Measurements from ENCODE around the gene OR8J1. TPM values are rescaled to one million over a fixed set of nuclear protein-coding genes. Genes with fewer than 3 reads are reported as not detected.
"Not testable (repeated sequence)": the region's sequence is repeated elsewhere in the genome, so short reads cannot be mapped to it uniquely, and the experiment has no call there.

Gene OR8J1, protein sequence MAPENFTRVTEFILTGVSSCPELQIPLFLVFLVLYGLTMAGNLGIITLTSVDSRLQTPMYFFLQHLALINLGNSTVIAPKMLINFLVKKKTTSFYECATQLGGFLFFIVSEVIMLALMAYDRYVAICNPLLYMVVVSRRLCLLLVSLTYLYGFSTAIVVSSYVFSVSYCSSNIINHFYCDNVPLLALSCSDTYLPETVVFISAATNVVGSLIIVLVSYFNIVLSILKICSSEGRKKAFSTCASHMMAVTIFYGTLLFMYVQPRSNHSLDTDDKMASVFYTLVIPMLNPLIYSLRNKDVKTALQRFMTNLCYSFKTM
- not detected in 2 replicates for total RNA-seq (2014; rRNA removed)
- not detected for polyA plus RNA-seq (2012)

DNA sequence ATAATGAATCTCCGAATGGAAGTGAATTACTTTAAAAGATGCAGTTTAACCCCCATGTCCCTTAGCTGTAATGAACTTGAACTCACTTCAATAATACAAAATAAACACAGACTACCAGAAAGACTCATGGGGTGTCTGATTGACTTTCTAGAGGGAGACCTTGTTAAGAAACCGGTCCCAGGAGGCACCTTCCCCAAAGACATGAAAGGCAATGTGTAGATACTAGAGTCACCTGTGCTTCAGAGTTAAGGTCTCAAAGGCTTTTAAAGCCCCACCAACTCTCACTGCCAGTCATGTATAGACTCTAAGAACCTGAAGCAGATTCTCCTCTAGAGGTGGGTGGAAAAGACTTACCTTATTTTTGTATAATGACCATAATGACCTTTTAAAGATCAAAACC, at the start of gene OR8J1:
OR8J1 (plus strand) TSS at position 301 of the 400 bp plus-strand sequence. CDS start 5,956 bp downstream, outside the sequence.
- no peak for DNase-seq (ENCODE audit: low read depth)

DNA sequence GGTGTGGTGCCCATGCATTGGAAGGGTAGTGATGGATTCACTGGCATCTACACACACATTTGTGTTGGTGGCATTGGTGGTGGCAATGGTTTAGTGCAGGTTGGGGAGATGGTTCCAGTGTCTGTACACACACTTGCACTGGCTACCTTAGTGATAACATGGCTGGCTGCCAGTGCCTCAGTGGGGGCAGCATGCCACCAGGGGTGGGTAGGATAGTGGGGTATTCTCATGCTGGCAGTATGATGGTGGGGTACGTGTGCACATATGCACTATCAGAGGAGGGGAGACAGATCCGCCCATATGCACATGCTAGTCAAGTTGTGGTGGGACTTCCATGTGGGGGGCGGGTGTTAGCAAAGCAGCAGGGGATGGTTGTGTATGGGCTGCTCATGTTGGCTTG, 46.3 kb upstream of the OR8J1 start:
- no peak for DNase-seq (ENCODE audit: low read depth)

DNA sequence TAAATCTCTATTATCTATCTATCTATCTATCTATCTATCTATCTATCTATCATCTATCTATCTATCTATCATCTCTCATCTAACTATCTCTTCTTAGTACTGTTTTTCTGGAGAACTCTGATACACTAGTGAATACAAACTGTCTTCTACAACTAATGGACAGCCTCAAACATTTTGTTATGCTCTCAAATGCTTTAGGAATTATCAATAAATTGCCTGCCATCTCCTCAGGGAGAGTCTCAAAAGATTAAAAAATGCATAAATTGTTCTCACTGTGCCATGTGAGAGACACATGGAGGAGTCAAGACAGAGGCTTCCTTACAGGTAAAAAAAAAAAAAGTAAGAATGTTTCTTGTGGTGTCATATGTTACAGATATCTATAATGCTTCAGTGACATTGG, 39.2 kb upstream of the OR8J1 start, which contains the start of gene OR8K3:
OR8K3 (plus strand) TSS at position 301 of the 400 bp plus-strand sequence. CDS start 3,163 bp downstream, outside the sequence.
- no peak for DNase-seq (ENCODE audit: low read depth)

DNA sequence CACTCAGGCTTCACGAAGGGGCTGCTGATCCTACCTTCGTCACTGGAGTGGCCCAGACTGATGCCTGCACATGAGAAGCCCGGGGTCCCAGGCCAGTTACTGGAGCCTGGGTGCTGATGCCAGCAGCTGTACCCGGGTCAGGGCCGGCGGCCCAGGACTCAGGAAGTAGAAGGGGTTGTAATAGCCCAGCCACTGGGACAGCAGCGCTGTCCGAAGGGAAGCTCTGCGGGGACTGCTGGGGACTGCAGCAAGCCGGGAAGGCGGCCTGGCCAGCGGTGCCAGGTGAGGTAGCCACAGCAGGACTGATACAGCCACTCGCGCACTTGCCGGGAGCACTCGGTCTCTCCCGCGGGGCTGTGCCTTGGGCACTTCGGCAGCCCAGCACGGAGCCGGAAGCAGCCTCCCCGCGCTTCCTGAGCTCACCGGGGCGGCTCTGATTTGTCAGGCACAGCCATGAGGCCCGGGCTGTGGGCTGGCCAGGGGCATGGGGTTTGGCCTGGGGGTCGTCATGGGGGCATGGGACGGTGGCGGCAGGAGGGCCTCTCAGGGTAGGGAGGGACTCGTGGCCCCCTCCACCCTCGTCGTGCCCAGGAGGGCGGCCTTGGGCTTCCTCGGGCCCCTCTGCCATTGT, 22.1 kb upstream of the OR8J1 start:
- DNase-seq (ENCODE audit: low read depth): no peak

DNA sequence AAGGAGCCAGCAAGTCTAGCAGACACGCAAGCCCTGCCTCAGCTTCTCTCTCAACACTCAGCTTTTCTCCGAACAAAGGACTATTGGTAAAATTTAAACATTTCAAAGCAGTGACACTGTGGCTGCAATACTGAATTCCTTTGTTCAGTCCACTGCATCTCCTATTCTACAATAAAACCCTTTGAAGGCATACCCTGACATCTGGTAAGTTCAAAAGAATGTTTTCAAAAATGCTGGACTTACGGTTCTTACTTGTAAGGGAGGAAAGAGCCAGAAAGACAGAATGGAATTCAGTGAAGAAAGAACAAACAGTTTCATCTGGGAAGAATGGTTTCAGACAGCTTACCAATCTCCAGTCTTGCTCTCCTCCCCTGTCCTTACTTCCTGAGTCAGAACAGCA, 20.9 kb upstream of the OR8J1 start:
- no peak for DNase-seq (ENCODE audit: low read depth)

DNA sequence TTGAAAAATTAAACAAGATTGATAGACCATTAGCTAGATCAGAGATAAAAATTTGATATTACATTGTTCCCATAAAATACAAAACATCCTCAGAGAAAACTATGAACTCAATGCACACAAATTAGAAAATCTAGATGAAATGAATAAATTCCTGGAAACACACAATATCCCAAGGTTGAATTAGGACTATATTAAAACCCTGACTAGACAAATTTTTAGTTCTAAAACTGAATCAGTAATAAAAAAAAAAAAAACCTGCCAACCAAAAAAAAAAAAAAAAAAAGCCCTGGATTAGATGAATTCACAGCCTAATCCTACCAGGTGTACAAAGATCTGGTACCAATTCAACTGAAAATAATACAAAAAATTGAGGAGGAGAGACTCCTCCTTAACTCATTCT, 13.8 kb upstream of the OR8J1 start:
- DNase-seq (ENCODE audit: low read depth): no peak

DNA sequence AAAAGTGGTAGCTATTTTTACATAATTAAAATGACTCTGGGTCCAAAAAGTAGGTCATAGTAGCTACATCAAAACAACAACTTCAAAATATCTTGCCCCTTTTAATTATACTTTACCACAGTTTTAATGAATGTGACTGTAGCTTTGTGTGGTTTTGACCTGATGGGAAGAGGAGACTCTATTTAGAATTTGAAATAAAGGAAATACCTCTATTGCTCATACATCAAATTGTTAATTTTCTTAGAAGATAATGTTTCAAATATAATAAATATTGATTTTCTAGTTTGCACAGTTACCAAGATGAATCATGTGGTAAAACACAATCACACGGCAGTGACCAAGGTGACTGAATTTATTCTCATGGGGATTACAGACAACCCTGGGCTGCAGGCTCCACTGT, 8.4 kb upstream of the OR8J1 start, which contains the start of gene OR8K1:
OR8K1 (plus strand) TSS at position 301 of the 400 bp plus-strand sequence; CDS start at position 301, 0 bp downstream.
- DNase-seq (ENCODE audit: low read depth): no peak

DNA sequence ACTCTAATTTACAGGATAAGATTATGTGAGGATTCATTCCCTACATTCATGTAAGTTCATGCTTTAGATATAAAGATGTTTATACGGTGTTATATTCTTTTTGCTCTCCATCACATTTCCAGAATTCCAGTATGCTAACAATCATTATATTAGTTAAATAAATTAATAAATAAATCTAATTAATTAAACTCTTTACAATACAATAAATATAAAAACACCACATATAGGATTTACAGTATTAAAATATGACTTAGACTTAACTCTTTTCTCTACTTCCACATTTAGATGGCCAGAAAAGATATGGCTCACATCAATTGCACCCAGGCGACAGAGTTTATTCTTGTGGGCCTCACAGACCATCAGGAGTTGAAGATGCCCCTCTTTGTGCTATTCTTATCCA, 21.2 kb downstream of the OR8J1 start, which contains the start of gene OR8U1:
OR8U1 (plus strand) TSS at position 301 of the 400 bp plus-strand sequence; CDS start at position 301, 0 bp downstream.
- DNase-seq (ENCODE audit: low read depth): no peak

DNA sequence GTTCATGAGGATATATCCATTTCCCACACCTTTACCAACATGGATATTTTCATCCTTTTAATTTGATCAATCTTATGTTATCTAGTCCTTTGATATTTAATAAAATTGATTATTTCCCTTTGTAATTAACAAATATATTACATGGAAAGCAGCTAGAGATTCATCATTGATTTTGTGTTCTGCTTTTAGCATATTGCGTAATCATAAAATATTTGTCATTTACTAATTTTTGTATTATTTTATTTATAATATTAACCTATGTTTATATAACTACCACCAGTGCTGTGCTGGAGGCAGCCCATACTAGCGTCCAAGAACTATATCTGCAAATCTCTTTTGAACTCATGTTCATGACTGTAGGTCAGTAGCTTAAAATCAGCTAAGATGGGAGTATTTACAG, 26.0 kb downstream of the OR8J1 start:
- DNase-seq (ENCODE audit: low read depth): no peak

DNA sequence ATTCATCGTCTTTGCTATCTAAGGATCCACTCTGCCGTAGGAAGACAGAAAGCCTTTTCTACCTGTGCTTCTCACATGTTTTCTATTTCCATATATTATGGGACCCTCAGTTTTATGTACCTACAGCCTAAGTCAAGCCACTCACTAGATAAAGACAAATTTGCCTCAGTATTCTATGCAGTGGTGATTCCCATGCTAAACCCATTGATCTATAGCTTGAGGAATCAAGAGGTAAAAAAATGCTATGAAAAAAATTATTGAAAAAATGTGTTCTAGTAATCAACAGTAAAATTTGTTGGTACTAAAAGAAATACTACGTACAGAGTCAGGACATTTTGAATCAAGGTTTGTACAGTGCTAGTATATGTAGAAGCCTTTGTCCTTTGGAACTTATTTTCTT, 40.3 kb downstream of the OR8J1 start:
- DNase-seq (ENCODE audit: low read depth): no peak

DNA sequence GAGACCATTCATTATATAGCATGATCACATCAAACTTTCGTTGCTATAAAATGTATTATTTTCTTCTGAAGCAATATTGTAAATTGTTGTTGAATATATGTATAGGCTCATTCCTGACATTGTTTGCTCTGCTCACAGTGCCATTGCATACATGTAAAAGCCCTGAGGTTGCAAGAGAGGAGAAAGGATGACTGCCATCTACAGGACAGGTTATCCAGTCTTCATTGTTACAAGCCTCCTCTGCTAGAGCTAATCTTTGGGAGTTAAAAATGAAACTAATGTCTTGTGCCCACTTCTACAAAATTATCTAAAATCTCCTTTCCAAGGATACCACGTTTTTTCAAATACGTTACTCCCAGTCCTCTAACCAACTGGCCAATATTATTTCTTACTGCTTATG, 42.0 kb downstream of the OR8J1 start:
- DNase-seq (ENCODE audit: low read depth): no peak

DNA sequence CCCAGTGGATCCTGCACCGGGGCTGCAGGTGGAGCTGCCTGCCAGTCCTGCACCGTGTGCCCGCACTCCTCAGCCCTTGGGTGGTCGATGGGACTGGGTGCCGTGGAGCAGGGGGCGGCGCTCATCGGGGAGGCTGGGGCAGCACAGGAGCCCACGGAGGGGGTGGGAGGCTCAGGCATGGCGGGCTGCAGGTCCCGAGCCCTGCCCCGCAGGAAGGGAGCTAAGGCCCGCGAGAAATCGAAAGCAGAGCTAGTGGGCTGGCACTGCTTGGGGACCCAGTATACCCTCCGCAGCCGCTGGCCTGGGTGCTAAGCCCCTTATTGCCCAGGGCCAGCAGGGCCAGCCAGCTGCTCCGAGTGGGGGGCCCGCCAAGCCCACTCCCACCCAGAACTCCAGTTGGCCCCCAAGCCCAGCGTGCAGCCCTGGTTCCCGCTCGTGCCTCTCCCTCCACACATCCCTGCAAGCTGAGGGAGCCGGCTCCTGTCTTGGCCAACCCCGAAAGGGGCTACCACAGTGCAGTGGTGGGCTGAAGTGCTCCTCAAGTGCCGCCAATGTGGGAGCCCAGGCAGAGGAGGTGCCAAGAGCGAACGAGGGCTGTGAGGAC, 47.9 kb downstream of the OR8J1 start:
- DNase-seq (ENCODE audit: low read depth): not testable (repeated sequence)

DNA sequence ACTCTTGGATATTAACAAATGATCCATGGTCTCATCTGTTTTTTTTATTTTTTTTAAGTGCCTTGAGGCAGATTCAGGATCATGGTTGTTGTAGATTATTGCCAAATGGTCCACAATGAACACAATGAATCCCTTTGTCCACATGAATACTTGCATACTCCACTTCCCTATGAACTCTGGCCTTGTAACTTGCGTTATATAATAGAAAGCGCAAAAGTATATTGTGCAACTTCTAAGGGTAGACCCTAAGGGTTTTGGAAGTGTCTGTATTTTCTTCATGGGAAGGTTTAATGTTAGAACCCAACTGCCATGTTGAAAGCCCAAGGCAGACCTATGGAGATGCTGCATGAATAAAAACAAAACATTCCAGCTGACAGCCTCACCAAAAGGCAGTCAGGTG, 50.3 kb downstream of the OR8J1 start:
- no peak for DNase-seq (ENCODE audit: low read depth)

DNA sequence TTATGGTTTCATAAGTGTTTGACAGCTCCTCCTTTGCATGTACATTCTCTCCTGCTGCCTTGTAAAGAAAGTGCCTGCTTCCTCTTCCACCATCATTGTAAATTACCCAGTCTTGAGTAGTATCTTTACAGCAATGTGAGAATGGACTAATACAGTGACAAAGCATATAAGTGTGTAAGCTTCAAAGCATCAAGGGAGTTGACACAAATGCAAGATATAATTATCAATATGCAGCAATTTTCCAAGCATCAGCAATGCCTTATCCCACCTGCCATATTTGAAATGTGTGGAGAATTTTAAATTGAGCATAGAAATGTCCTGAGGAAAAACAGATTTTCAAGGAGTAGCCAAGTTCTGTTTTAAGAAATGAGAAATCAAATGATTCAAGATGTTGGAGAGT, 56.7 kb downstream of the OR8J1 start:
- DNase-seq (ENCODE audit: low read depth): no peak

Other genes starting within 250 kb of the OR8J1 start
- gene OR8H3, start 231.9 kb upstream of the OR8J1 start, total RNA-seq (2014; rRNA removed): not detected in 2 replicates
- not detected in 2 replicates for gene OR8J3, start 214.1 kb upstream of the OR8J1 start, total RNA-seq (2014; rRNA removed)
- gene OR8K5, start 194.0 kb upstream of the OR8J1 start, total RNA-seq (2014; rRNA removed): not detected in 2 replicates
- gene OR5J2, start 177.7 kb upstream of the OR8J1 start, total RNA-seq (2014; rRNA removed): not detected in 2 replicates
- not detected in 2 replicates for gene OR5T2, start 120.0 kb upstream of the OR8J1 start, total RNA-seq (2014; rRNA removed)
- gene OR5T3, start 102.0 kb upstream of the OR8J1 start, total RNA-seq (2014; rRNA removed): not detected in 2 replicates
- gene OR5T1, start 80.1 kb upstream of the OR8J1 start, total RNA-seq (2014; rRNA removed): not detected in 2 replicates
- not detected in 2 replicates for gene OR8H1, start 62.0 kb upstream of the OR8J1 start, total RNA-seq (2014; rRNA removed)
- not detected in 2 replicates for gene OR8K3, start 39.1 kb upstream of the OR8J1 start, total RNA-seq (2014; rRNA removed)
- not detected in 2 replicates for gene OR8K1, start 8.3 kb upstream of the OR8J1 start, total RNA-seq (2014; rRNA removed)
- not detected in 2 replicates for gene OR8U1, start 21.3 kb downstream of the OR8J1 start, total RNA-seq (2014; rRNA removed)
- not detected in 2 replicates for gene OR5AL1, start 58.4 kb downstream of the OR8J1 start, total RNA-seq (2014; rRNA removed)
- gene OR5M3, start 119.1 kb downstream of the OR8J1 start, total RNA-seq (2014; rRNA removed): not detected in 2 replicates
- not detected in 2 replicates for gene OR5M8, start 137.1 kb downstream of the OR8J1 start, total RNA-seq (2014; rRNA removed)
- not detected in 2 replicates for gene OR5M11, start 189.0 kb downstream of the OR8J1 start, total RNA-seq (2014; rRNA removed)
- not detected in 2 replicates for gene OR5M10, start 223.4 kb downstream of the OR8J1 start, total RNA-seq (2014; rRNA removed)

All from LHCN-M2 (cell line).